Astrocyte (in vitro differentiated cells and primary cell): ENCODE measurements around the gene PRDX1.

Experiments
- CTCF ChIP-seq: IDR thresholded peaks from 2 replicates; pipeline ENCODE4 v1.5.1; 2011; ENCODE audit warnings: low read depth, mild to moderate bottlenecking, inconsistent platforms, low read length, moderate library complexity; ENCODE audit not compliant: insufficient read depth
- EZH2 ChIP-seq: IDR thresholded peaks from 2 replicates; pipeline ENCODE4 v1.6.1; 2012; ENCODE audit warnings: mild to moderate bottlenecking, low read length, inconsistent platforms; ENCODE audit not compliant: insufficient read depth

GRCh38 chr1:45492691-45493090 lies 29.0 kb downstream of the PRDX1 start:
- TF ChIP-seq EZH2: no peak
- no peak for TF ChIP-seq CTCF
